Neural crest cell (in vitro differentiated cells): ENCODE data around the gene CNGB1. TPM values are rescaled to one million over a fixed set of nuclear protein-coding genes. Genes with fewer than 3 reads are reported as not detected.
"Not testable (repeated sequence)": the region's sequence is repeated elsewhere in the genome, so short reads cannot be mapped to it uniquely, and the experiment has no call there.

Experiments
- DNase-seq: peaks from one replicate; pipeline ENCODE4 v3.0.0; 2021; ENCODE audit warnings: low read depth, mixed read lengths, low spot score
- H3K27ac Mint-ChIP-seq: one replicate; pipeline ENCODE4 v1.8.0; 2021; ENCODE audit warnings: mild to moderate bottlenecking, mixed read lengths; ENCODE audit not compliant: unreplicated experiment
- H3K27me3 Mint-ChIP-seq: 2 replicates; pipeline ENCODE4 v1.8.0; 2021; ENCODE audit warnings: low read depth, mild to moderate bottlenecking, mixed read lengths
- H3K36me3 Mint-ChIP-seq: 2 replicates; pipeline ENCODE4 v1.8.0; 2021; ENCODE audit warnings: low read depth, mild to moderate bottlenecking, mixed read lengths
- H3K4me1 Mint-ChIP-seq: 2 replicates; pipeline ENCODE4 v1.8.0; 2021; ENCODE audit warnings: mixed read lengths
- H3K4me3 Mint-ChIP-seq: one replicate; pipeline ENCODE4 v1.8.0; 2021; ENCODE audit warnings: mild to moderate bottlenecking, mixed read lengths
- H3K9me3 Mint-ChIP-seq: 2 replicates; pipeline ENCODE4 v1.8.0; 2021; ENCODE audit warnings: mixed read lengths
- CTCF ChIP-seq: fragments of 200-600 bp; sonication (generic); conservative IDR thresholded peaks from 2 replicates; pipeline ENCODE4 v1.5.0; 2021; ENCODE audit warnings: antibody characterized with exemption, mild to moderate bottlenecking
- total RNA-seq: library from RNA; stranded (reverse); gene quantifications from 2 replicates; pipeline ENCODE4 v1.2.1, GENCODE V29; 2021

Gene CNGB1
- total RNA-seq, 1 donor from 2014 or later, result 0.21 TPM

GRCh38 chr16:57918444-57918843 lies 52.5 kb downstream of the CNGB1 start:
- no peak for DNase-seq
- Mint-ChIP-seq H3K27ac (no peak overlapping the region), H3K4me3 (no peak overlapping the region), H3K36me3 (no peaks in the 10 kb centered on the region), H3K9me3 (no peaks in the 10 kb centered on the region), H3K4me1 (no peaks in the 10 kb centered on the region), H3K27me3 (no peaks in the 10 kb centered on the region)
- TF ChIP-seq CTCF, result no peak

GRCh38 chr16:57917929-57918328 lies 53.0 kb downstream of the CNGB1 start:
- not testable (repeated sequence) for H3K36me3 Mint-ChIP-seq, DNase-seq, H3K9me3 Mint-ChIP-seq, H3K4me1 Mint-ChIP-seq, H3K4me3 Mint-ChIP-seq, H3K27ac Mint-ChIP-seq, H3K27me3 Mint-ChIP-seq

- H3K4me1 Mint-ChIP-seq, H3K27me3 Mint-ChIP-seq, H3K4me3 Mint-ChIP-seq, H3K36me3 Mint-ChIP-seq, DNase-seq, H3K27ac Mint-ChIP-seq, H3K9me3 Mint-ChIP-seq: not testable (repeated sequence)
Measured at GRCh38 chr16:57917489-57917888, 53.4 kb downstream of the CNGB1 start.

- Mint-ChIP-seq H3K4me3 (no peak overlapping the region), H3K27ac (no peak overlapping the region), H3K27me3 (no peaks in the 10 kb centered on the region), H3K9me3 (no peaks in the 10 kb centered on the region), H3K4me1 (peaks cover 7% of the 10 kb centered on the region), H3K36me3 (no peaks in the 10 kb centered on the region)
- no peak for TF ChIP-seq CTCF
- DNase-seq, result no peak
Measured at GRCh38 chr16:57916735-57917438, 54.0 kb downstream of the CNGB1 start.

GRCh38 chr16:57915811-57916488 lies 55.0 kb downstream of the CNGB1 start:
- peaks cover 10% of the 10 kb centered on the region for H3K4me1 Mint-ChIP-seq
- no peaks in the 10 kb centered on the region for H3K27me3 Mint-ChIP-seq
- no peak overlapping the region for H3K4me3 Mint-ChIP-seq
- H3K27ac Mint-ChIP-seq, result no peak overlapping the region
- H3K36me3 Mint-ChIP-seq, result no peaks in the 10 kb centered on the region
- DNase-seq, result no peak
- no peak for TF ChIP-seq CTCF
- no peaks in the 10 kb centered on the region for H3K9me3 Mint-ChIP-seq

- Mint-ChIP-seq H3K27me3 (peaks cover 2% of the 10 kb centered on the region), H3K4me3 (no peak overlapping the region), H3K27ac (no peak overlapping the region), H3K4me1 (peaks cover 10% of the 10 kb centered on the region), H3K36me3 (no peaks in the 10 kb centered on the region), H3K9me3 (no peaks in the 10 kb centered on the region)
- DNase-seq, result no peak
- no peak for TF ChIP-seq CTCF
Measured at GRCh38 chr16:57915267-57915666, 55.7 kb downstream of the CNGB1 start.
